AG09319 (cell line): ENCODE data around the gene ENPEP.
"Not testable (repeated sequence)": the region's sequence is repeated elsewhere in the genome, so short reads cannot be mapped to it uniquely, and the experiment has no call there.

Experiments used
- DNase-seq: peaks from one replicate; pipeline ENCODE4 v3.0.0-alpha.2; 2010; ENCODE audit warnings: low read depth; ENCODE audit errors: extremely low read depth
- TF ChIP-seq, protein P1 (sequence below): IDR thresholded peaks from 2 replicates; pipeline ENCODE4 v1.5.1; 2011; ENCODE audit warnings: low read depth, mild to moderate bottlenecking, inconsistent platforms, low read length, moderate library complexity

The ENPEP gene

GRCh38 chr4:110480031-110480549 is 4.1 kb downstream of the ENPEP start:
- DNase-seq = peak; percentile 96
- TF ChIP-seq, protein P1, sequence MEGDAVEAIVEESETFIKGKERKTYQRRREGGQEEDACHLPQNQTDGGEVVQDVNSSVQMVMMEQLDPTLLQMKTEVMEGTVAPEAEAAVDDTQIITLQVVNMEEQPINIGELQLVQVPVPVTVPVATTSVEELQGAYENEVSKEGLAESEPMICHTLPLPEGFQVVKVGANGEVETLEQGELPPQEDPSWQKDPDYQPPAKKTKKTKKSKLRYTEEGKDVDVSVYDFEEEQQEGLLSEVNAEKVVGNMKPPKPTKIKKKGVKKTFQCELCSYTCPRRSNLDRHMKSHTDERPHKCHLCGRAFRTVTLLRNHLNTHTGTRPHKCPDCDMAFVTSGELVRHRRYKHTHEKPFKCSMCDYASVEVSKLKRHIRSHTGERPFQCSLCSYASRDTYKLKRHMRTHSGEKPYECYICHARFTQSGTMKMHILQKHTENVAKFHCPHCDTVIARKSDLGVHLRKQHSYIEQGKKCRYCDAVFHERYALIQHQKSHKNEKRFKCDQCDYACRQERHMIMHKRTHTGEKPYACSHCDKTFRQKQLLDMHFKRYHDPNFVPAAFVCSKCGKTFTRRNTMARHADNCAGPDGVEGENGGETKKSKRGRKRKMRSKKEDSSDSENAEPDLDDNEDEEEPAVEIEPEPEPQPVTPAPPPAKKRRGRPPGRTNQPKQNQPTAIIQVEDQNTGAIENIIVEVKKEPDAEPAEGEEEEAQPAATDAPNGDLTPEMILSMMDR = peak; percentile 63

GRCh38 chr4:110480746-110481271 is 4.9 kb downstream of the ENPEP start:
- TF ChIP-seq, protein P1 = no peak
- DNase-seq = no peak

- no peak for DNase-seq
- TF ChIP-seq, protein P1 = no peak
These were observed 7.6 kb downstream of the ENPEP start for GRCh38 chr4:110483516-110483915.

- TF ChIP-seq, protein P1 = no peak
- no peak for DNase-seq
These were observed 8.1 kb downstream of the ENPEP start for GRCh38 chr4:110484029-110484428.

DNA sequence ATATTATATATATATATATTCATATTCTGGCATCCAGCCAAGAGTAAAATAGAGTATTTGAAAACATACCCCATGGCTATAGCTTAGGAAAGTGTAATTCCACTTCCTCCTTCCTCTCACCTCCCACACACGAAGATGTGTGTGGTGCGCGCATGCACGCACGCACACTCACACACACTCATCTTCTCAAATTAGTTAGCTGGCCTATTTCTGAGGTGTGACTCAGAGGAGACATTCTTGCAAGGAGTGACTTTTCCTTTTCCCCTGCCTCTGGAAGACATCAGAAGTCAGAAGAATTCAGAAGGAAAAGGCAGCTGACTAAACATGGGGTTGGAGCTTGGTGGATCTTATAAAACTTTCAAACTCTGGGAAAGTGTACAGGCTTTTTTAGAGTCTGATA is 8.8 kb downstream of the ENPEP start:
- peak; percentile 35 for DNase-seq
- TF ChIP-seq, protein P1 = no peak

- no peak for DNase-seq
- TF ChIP-seq, protein P1 = no peak
These were observed 9.5 kb downstream of the ENPEP start for GRCh38 chr4:110485452-110485851.

GRCh38 chr4:110486256-110486655 is 10.3 kb downstream of the ENPEP start:
- no peak for DNase-seq
- TF ChIP-seq, protein P1 = no peak

- not testable (repeated sequence) for DNase-seq
These were observed 10.9 kb downstream of the ENPEP start for GRCh38 chr4:110486850-110487249.
